GM21447 (cell line): ENCODE data around the gene CDC42EP3.

Experiments used
- ATAC-seq: cut with Tn5 transposase; IDR thresholded peaks from one replicate; pipeline ENCODE4 v1.9.1; 2021; ENCODE audit not compliant: unreplicated experiment

Gene CDC42EP3

GRCh38 chr2:37671009-37671815, at the start of gene CDC42EP3:
Gene CDC42EP3 (minus strand): TSS chr2:37671642. CDS start chr2:37646587, 25,055 bp downstream.
- peak; percentile 50 for ATAC-seq

GRCh38 chr2:37721201-37721560, 49.7 kb upstream of the CDC42EP3 start:
- ATAC-seq, result no peak

DNA sequence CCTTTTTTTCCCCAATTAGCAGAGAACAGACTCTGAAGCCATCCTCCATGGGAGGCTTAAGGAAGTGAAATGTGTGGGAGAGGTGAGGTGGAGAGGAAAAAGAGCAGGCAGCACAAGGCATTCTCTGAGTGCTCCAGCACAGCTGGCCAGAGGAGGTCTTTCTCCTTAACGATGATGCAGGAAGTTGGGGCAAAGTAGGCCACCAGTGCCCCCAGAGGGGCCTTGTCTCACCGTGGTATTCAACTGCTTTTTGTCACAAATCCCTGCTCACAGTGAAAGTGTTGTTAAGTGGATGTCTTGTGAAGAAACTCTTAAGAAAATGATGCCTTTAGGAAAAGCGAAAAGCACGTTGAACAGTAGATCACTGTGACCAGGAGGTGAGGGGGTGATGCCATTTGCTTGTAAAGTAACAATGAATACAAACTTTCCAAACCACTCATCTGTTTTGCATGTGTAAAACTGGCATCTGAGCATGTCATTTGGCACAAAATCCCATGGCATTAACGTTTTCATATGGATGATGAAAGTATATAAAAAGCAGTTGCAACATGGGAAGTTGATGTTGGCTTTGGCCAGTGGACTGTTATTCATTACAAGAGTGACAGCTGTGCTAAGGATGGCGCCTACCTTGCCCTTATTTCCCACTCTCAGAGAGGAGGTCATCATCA, 49.2 kb upstream of the CDC42EP3 start:
- ATAC-seq, result no peak

DNA sequence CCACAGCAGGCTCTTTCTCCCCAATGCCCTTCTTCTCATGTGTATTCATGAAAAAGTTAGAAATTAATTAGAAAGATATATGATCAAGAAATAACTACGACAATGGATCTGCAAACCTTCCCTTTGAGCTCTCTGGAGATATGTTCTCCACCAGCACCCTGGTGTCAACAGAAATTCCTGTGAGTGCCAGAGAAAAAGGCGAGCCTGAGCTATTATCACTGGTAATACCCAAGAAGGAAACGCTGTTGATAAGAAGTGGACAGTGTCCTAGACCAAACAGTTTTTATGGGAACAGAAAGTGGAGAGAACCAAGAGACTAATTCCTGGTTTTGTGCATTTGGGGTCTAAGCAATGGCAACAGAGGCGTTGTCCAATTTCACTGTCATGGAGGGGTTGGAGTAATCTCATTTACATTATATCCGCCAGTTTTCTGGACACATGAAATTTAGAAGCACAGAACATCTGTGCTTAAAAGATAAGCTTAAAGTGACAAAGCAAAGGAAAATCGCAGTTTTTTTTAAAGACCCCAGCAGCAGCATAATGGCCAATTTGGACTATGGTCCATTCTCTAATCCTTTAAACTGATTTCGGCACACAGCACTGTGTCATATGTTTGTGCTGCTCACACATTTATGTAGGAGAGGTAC, 47.2 kb upstream of the CDC42EP3 start:
- ATAC-seq, result no peak

DNA sequence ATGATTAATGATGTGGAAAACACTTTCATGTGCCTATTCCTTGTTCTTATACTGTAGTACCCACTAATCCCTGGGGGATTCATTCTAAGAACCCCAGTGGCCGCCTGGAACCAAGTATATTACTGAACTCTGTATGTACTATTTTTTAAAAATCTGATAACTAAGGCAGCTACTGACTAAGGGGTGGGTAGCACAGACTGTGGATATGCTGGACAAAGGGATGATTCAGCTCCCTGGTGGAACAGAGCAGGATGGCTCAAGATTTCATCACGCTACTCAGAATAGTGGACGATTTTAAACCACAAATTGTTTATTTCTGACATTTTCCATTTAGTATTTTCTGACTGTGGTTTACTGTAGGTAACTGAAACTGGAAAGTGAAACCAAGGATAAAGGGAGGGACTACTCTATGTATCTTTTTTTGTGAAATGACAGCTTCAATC, 41.8 kb upstream of the CDC42EP3 start:
- ATAC-seq, result no peak

GRCh38 chr2:37711831-37712230, 40.4 kb upstream of the CDC42EP3 start:
- ATAC-seq, result no peak

DNA sequence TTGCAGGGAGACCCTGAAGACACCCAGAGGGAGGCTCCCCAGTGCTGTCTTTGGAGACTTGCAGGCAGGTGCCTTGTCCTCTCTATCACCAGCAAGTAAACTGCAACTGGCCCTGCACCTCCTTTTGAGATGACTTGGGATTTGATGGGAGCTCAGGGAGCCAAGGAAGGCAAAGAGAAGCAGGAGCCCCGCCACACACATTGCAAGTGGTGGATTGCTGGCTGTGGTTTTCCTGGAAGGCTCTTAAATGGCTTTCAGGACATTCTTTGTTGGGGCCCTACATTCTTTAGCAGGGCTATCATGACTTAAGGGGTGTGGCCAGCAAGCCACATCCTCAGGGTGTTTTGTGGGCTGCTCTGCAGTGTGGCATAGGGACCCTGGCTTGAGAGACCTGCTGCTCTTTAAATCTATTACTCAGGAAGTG, 39.9 kb upstream of the CDC42EP3 start:
- ATAC-seq, result no peak

- ATAC-seq, result no peak
These were observed 37.7 kb upstream of the CDC42EP3 start for GRCh38 chr2:37709111-37709510.

DNA sequence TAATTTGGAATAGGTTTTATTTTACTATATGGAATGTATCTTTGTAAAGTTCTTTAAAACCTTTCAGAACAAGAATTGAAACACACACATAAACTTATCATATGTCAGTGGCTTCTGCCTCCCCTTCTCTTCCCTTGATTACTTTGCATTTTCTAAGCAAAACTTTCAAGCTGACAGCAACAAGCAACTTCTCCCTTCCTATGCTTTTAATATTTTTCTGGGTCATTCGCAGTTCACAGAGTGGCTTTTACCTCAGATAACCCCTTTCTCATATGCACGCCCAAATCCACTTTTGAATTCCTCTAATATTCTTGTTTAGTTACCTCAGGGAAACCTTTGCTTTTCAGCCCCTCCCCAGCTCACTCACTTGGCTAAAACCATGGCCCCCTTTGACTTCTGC, 36.7 kb upstream of the CDC42EP3 start:
- ATAC-seq, result no peak

- no peak for ATAC-seq
These were observed 36.0 kb upstream of the CDC42EP3 start for GRCh38 chr2:37707393-37707792.

DNA sequence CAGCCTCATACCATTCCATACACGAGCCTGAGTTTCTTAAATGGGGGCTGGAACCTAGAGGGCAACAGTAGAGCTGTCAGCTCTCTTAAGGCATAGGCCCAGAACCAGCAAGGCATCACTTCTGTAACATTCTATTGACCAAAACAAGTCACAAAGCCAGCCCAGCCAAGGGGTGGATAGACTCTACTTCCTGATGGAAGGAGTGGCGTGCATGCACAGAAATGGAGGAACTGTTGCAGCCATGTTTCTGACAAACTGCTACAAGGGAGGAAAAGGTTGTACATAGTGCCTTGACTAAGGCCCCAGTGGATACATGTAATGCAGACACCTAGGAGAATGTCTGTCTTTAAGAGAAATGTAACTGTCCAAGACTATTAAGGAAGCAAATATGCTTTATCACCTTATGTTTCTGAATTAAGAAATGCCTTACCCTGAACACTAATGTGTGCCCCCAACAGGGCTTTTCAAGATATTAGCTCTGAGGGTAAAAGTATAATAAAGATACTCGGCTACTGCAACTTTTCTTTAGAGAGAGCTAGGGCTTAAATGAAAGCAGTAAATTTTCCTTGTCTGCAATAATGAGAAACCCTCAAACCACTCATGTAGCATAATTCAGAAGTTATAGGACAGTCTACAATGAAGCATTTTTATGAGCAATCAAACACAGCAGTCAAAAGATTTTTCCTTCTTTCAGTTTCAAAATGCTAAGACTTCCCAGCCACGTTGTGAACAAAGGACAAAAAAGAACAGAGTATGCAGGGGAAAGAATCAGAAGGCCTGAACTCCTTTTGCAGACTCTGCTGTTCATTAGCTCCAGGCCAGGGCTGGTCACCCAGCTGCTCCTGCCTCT, 35.1 kb upstream of the CDC42EP3 start:
- ATAC-seq, result no peak

GRCh38 chr2:37705191-37705590, 33.7 kb upstream of the CDC42EP3 start:
- no peak for ATAC-seq

GRCh38 chr2:37698931-37699481, 27.6 kb upstream of the CDC42EP3 start:
- no peak for ATAC-seq

GRCh38 chr2:37695336-37695735, 23.9 kb upstream of the CDC42EP3 start:
- no peak for ATAC-seq

DNA sequence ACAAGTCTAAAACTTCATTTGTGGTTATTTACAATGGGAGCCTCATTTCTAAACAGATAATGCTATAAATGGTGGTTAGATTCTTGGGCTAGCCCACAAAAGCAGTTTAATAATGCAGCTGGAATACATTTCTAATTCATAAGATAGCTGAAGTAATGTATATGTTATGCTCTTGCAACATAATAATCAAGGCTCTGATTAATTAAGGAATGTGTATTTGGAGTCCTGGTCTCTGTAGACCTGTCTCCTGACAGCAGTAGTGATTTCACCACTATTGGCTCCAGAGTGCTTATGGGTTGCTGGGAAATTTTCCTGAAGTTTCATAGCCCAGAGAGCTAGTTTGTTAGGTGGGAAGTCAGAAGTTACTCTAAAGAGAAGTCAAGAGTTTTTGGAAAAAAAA, 21.3 kb upstream of the CDC42EP3 start:
- ATAC-seq, result no peak

DNA sequence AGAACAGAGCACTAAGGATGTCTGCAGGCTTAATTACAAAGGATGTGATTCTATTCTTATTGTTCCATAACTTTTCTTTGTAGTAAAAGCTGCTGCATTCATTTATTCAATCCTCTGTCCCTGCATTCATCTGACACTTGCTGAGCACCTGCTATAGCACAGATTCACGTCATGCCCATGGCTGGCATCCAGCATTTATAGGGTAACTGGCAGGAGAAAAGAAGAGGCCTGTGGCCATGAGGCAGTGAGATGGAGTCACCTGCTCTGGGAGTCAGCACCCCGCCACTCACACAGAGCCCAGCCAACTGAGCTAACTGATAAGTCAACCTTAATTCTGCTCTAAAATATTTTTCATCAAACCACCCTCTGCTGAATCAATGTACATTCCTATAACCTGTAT, 18.3 kb upstream of the CDC42EP3 start:
- ATAC-seq, result no peak

DNA sequence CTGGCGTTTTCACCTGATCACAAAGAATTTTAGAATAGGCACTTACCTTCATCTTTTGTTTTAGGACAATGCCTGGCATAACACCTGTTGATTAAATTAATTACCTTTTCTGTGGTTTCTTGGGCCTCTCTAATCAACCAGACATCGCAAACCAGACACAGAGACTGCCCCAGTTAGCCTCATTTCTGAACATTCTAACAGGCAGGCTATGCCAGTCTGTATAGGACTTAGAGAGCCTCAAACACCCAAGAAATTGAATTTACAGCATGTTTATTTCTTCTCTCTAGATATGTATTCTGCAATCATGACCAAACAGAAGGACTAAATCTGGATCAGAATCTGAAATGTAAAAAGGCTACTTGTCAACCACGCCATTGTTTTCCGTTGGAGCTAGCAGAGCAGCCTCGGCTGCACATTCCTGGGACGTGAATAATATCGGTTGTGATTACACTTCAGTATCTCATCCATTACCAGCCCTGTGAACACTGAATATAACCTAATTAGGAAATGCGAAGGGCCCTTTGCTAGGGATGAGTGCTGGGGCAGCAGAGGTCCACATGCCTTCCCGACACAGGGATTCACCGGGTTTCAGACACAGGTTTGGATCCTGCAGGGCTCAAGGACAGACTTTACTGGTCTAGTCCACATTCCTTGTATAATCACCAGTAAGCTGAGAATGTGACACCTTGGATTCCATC, 17.5 kb upstream of the CDC42EP3 start:
- ATAC-seq, result no peak

- no peak for ATAC-seq
These were observed 15.5 kb upstream of the CDC42EP3 start for GRCh38 chr2:37686792-37687526.

GRCh38 chr2:37684809-37685208, 13.4 kb upstream of the CDC42EP3 start:
- ATAC-seq, result no peak
